ENCODE measurements around the gene IGSF3. TPM values are rescaled to one million over a fixed set of nuclear protein-coding genes. Genes with fewer than 3 reads are reported as not detected.

The IGSF3 gene
- total RNA-seq, 2 experiments from 2014 or later = 0.08 to 0.22 TPM

- no peaks in the 10 kb centered on the region for H3K36me3 Mint-ChIP-seq (ENCODE audit: low read depth)
- no peak for TF ChIP-seq CTCF (IDR thresholded peaks at IDR 0.05)
- Histone ChIP-seq H3K4me3 (ENCODE audit: low read length) (no peak overlapping the region), H3K27ac (ENCODE audit: low read depth in 1 of 2, low read length in 2 of 2) (no peak overlapping the region), H3K27me3 (ENCODE audit: control insufficient read depth in 1 of 2, insufficient read depth in 2 of 2, low read length in 2 of 2) (no peaks in the 10 kb centered on the region), H3K4me1 (ENCODE audit: insufficient read depth, low read length) (no peaks in the 10 kb centered on the region), H3K9me3 (ENCODE audit: control insufficient read depth in 1 of 2, insufficient read depth in 1 of 2, low read length in 2 of 2) (no peaks in the 10 kb centered on the region), H3K36me3 (ENCODE audit: insufficient read depth, low read length) (no peaks in the 10 kb centered on the region)
- H3K9me3 Mint-ChIP-seq = no peaks in the 10 kb centered on the region
- H3K27me3 Mint-ChIP-seq = no peaks in the 10 kb centered on the region
- DNase-seq (no peak), ATAC-seq (ENCODE audit: poor library complexity) (no peak)
- H3K27ac Mint-ChIP-seq = no peak overlapping the region
- ChIA-PET CTCF (no interaction called here), POLR2A (interaction anchor here (0.6 kb wide), 1 partner anchor 39 kb away, joined by 4 read pairs; no protein-coding TSS in a partner anchor)
- no peak overlapping the region for H3K4me3 Mint-ChIP-seq
- no peaks in the 10 kb centered on the region for H3K4me1 Mint-ChIP-seq (ENCODE audit: low read depth)
- intact Hi-C loops (cut with DNase I, micrococcal nuclease) = no loop called here
Observed at GRCh38 chr1:116710420-116711262, 43.1 kb upstream of the IGSF3 start.

GRCh38 chr1:116709666-116710167 is 42.2 kb upstream of the IGSF3 start:
- Mint-ChIP-seq H3K27me3 (no peaks in the 10 kb centered on the region), H3K4me1 (ENCODE audit: low read depth) (no peaks in the 10 kb centered on the region), H3K4me3 (no peak overlapping the region), H3K9me3 (no peaks in the 10 kb centered on the region), H3K27ac (no peak overlapping the region), H3K36me3 (ENCODE audit: low read depth) (no peaks in the 10 kb centered on the region)
- no peaks in the 10 kb centered on the region for H3K4me1 ChIP-seq (ENCODE audit: insufficient read depth, low read length)
- ChIA-PET CTCF (no interaction called here), POLR2A (interaction anchor here (0.6 kb wide), 1 partner anchor 38 kb away, joined by 4 read pairs; no protein-coding TSS in a partner anchor)
- TF ChIP-seq CTCF (IDR thresholded peaks at IDR 0.05) = no peak
- no peak overlapping the region for H3K4me3 ChIP-seq (ENCODE audit: low read length)
- intact Hi-C loops (cut with DNase I, micrococcal nuclease) = no loop called here
- DNase-seq = no peak
- no peak overlapping the region for H3K27ac ChIP-seq (ENCODE audit: low read depth in 1 of 2, low read length in 2 of 2)
- no peaks in the 10 kb centered on the region for H3K9me3 ChIP-seq (ENCODE audit: control insufficient read depth in 1 of 2, insufficient read depth in 1 of 2, low read length in 2 of 2)
- no peaks in the 10 kb centered on the region for H3K36me3 ChIP-seq (ENCODE audit: insufficient read depth, low read length)
- no peak for ATAC-seq (ENCODE audit: poor library complexity)
- no peaks in the 10 kb centered on the region for H3K27me3 ChIP-seq (ENCODE audit: control insufficient read depth in 1 of 2, insufficient read depth in 2 of 2, low read length in 2 of 2)

GRCh38 chr1:116708255-116708900 is 40.8 kb upstream of the IGSF3 start:
- ATAC-seq (ENCODE audit: poor library complexity) (no peak), DNase-seq (no peak)
- Mint-ChIP-seq H3K36me3 (ENCODE audit: low read depth) (no peaks in the 10 kb centered on the region), H3K4me1 (ENCODE audit: low read depth) (no peaks in the 10 kb centered on the region), H3K27me3 (no peaks in the 10 kb centered on the region), H3K27ac (no peak overlapping the region), H3K4me3 (no peak overlapping the region), H3K9me3 (no peaks in the 10 kb centered on the region)
- ChIA-PET POLR2A (no interaction called here), CTCF (no interaction called here)
- Histone ChIP-seq H3K4me1 (ENCODE audit: insufficient read depth, low read length) (no peaks in the 10 kb centered on the region), H3K27ac (ENCODE audit: low read depth in 1 of 2, low read length in 2 of 2) (no peak overlapping the region), H3K27me3 (ENCODE audit: control insufficient read depth in 1 of 2, insufficient read depth in 2 of 2, low read length in 2 of 2) (no peaks in the 10 kb centered on the region), H3K4me3 (ENCODE audit: low read length) (no peak overlapping the region), H3K9me3 (ENCODE audit: control insufficient read depth in 1 of 2, insufficient read depth in 1 of 2, low read length in 2 of 2) (no peaks in the 10 kb centered on the region), H3K36me3 (ENCODE audit: insufficient read depth, low read length) (no peaks in the 10 kb centered on the region)
- intact Hi-C loops (cut with DNase I, micrococcal nuclease) = no loop called here
- TF ChIP-seq CTCF (IDR thresholded peaks at IDR 0.05) = no peak
